ENCODE results near the gene SRSF2.
A peak's percentile ranks its signal among the peaks of the same experiment; 100 is the strongest.
"Not testable (repeated sequence)": the region's sequence is repeated elsewhere in the genome, so short reads cannot be mapped to it uniquely, and the experiment has no call there.

SRSF2 gene

GRCh38 chr17:76748657-76749056 is 11.5 kb upstream of the SRSF2 start:
- no peak for DNase-seq (ENCODE audit: low read depth)
- no peak overlapping the region for H3K4me3 ChIP-seq (ENCODE audit: low read depth, low read length)
- TF ChIP-seq, protein P1, sequence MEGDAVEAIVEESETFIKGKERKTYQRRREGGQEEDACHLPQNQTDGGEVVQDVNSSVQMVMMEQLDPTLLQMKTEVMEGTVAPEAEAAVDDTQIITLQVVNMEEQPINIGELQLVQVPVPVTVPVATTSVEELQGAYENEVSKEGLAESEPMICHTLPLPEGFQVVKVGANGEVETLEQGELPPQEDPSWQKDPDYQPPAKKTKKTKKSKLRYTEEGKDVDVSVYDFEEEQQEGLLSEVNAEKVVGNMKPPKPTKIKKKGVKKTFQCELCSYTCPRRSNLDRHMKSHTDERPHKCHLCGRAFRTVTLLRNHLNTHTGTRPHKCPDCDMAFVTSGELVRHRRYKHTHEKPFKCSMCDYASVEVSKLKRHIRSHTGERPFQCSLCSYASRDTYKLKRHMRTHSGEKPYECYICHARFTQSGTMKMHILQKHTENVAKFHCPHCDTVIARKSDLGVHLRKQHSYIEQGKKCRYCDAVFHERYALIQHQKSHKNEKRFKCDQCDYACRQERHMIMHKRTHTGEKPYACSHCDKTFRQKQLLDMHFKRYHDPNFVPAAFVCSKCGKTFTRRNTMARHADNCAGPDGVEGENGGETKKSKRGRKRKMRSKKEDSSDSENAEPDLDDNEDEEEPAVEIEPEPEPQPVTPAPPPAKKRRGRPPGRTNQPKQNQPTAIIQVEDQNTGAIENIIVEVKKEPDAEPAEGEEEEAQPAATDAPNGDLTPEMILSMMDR (conservative IDR thresholded peaks at IDR 0.05; ENCODE audit: low read depth, low read length) = no peak

GRCh38 chr17:76747716-76748363 is 10.7 kb upstream of the SRSF2 start:
- no peak overlapping the region for H3K4me3 ChIP-seq (ENCODE audit: low read depth, low read length)
- no peak for DNase-seq (ENCODE audit: low read depth)
- TF ChIP-seq, protein P1 (conservative IDR thresholded peaks at IDR 0.05; ENCODE audit: low read depth, low read length) = no peak

DNA sequence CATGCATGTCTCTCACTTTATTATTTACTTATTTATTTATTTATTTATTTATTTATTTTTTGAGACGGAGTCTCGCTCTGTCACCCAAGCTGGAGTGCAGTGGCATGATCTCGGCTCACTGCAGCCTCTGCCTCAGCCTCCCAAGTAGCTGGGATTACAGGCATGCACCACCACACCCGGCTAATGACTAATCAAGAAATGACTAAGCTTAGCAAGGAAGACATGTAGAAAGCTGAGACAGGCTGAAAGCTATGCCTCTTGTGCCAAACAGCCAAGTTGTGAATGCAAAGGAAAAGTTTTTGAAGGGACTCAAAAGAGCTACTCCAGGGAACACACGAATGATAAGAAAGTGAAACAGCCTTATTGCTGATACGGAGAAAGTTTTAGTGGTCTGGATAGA is 8.7 kb upstream of the SRSF2 start:
- H3K4me3 ChIP-seq (ENCODE audit: low read depth, low read length) = not testable (repeated sequence)
- DNase-seq (ENCODE audit: low read depth) = peak; percentile 36

DNA sequence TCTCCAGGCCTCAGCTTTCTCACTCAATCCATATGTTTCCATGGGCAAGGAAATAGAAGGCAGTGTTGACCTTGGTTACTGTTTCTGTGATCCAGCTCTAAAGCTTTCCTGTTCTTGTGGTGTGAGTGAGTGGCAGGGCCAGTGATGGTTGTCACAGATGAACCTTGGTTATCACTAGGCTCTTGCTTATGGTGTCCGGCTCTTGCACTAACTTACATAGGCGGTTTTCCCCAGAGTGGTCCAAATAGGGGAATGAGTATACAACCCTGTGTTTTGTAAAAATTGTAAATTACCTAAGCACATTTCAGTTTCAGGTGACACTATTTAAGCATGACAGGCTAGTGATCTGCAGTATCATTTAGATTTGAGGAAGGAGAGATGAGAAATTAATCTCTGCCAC is 7.6 kb upstream of the SRSF2 start:
- TF ChIP-seq, protein P1 (conservative IDR thresholded peaks at IDR 0.05; ENCODE audit: low read depth, low read length) = no peak
- no peak for DNase-seq (ENCODE audit: low read depth)
- H3K4me3 ChIP-seq (ENCODE audit: low read depth, low read length) = no peak overlapping the region

- no peak for DNase-seq (ENCODE audit: low read depth)
- TF ChIP-seq, protein P1 (conservative IDR thresholded peaks at IDR 0.05; ENCODE audit: low read depth, low read length) = no peak
Measured at GRCh38 chr17:76742958-76743357, 5.8 kb upstream of the SRSF2 start.

GRCh38 chr17:76740329-76741118 is 3.4 kb upstream of the SRSF2 start:
- TF ChIP-seq, protein P1 (conservative IDR thresholded peaks at IDR 0.05; ENCODE audit: low read depth, low read length) = no peak
- H3K4me3 ChIP-seq (ENCODE audit: low read depth, low read length) = no peak overlapping the region
- peak; percentile 68 for DNase-seq (ENCODE audit: low read depth)

More at GRCh38 chr17:76742958-76743357, 5.8 kb upstream of the SRSF2 start:
- H3K4me3 ChIP-seq (ENCODE audit: low read depth, low read length) = no peak overlapping the region

GRCh38 chr17:76739568-76740115 is 2.5 kb upstream of the SRSF2 start:
- not testable (repeated sequence) for DNase-seq (ENCODE audit: low read depth); H3K4me3 ChIP-seq (ENCODE audit: low read depth, low read length)

DNA sequence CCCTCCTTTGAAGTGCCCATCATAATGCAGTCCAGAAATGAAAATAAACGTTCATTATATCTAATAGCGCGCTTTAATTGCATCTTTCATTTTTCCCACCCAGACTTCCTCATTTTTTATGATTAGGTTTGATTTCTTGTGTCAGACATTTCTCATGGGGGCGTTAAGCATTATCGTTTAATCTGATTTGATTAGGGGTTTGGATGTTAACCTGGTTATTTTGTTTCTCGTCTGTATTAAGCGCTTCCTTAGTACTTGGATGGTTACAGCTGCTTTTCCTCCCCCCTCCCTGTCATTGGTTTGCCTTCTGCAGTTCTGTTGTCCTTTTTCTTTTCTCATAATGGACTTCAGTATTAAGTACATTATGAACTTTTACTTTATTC is 1.3 kb upstream of the SRSF2 start:
- peak; percentile 46 for DNase-seq (ENCODE audit: low read depth)
- H3K4me3 ChIP-seq (ENCODE audit: low read depth, low read length) = peak overlapping the region; percentile 82
- TF ChIP-seq, protein P1 (conservative IDR thresholded peaks at IDR 0.05; ENCODE audit: low read depth, low read length) = no peak
